ENCODE data around the gene CAMKV.

Gene CAMKV

DNA sequence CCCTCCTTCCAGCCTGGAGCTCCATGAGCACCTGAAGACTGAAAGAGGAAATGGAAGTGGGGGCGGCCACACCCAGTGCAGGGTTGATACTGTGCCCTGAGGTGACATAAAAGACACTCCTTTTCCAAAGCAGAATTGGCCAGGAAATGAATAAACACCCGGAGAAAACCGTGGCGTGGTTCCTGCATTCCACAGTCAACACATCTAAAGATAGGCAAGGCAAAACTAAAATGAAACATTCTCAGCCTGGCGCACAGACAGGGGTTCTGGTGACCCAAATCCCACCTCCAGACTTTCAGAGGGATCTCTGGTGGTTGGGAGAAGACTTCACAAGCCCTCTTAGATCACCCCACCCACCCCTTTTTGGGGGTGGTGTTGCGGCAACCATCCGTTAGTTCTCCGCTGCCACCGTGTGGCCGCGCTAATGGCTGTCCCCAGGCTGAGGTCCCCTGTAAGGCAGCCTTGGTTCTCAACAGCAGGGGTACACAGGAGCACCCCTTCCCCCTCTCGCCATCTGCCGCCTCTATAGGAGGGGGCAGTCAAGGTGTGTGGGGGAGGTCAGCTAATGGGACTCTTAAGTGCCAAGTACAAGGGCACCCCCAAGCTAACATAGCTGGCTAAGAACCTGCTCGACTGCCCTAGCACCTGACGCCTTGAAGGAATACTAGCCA, 36.5 kb upstream of the CAMKV start:
- TF ChIP-seq NFIC (IDR thresholded peaks at IDR 0.05) = no peak
- TF ChIP-seq, protein P1, sequence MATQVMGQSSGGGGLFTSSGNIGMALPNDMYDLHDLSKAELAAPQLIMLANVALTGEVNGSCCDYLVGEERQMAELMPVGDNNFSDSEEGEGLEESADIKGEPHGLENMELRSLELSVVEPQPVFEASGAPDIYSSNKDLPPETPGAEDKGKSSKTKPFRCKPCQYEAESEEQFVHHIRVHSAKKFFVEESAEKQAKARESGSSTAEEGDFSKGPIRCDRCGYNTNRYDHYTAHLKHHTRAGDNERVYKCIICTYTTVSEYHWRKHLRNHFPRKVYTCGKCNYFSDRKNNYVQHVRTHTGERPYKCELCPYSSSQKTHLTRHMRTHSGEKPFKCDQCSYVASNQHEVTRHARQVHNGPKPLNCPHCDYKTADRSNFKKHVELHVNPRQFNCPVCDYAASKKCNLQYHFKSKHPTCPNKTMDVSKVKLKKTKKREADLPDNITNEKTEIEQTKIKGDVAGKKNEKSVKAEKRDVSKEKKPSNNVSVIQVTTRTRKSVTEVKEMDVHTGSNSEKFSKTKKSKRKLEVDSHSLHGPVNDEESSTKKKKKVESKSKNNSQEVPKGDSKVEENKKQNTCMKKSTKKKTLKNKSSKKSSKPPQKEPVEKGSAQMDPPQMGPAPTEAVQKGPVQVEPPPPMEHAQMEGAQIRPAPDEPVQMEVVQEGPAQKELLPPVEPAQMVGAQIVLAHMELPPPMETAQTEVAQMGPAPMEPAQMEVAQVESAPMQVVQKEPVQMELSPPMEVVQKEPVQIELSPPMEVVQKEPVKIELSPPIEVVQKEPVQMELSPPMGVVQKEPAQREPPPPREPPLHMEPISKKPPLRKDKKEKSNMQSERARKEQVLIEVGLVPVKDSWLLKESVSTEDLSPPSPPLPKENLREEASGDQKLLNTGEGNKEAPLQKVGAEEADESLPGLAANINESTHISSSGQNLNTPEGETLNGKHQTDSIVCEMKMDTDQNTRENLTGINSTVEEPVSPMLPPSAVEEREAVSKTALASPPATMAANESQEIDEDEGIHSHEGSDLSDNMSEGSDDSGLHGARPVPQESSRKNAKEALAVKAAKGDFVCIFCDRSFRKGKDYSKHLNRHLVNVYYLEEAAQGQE (IDR thresholded peaks at IDR 0.05; ENCODE audit: low read depth) = no peak
- no peak for TF ChIP-seq TEAD4 (IDR thresholded peaks at IDR 0.05)
- no peak for TF ChIP-seq TCF12 (IDR thresholded peaks at IDR 0.05; ENCODE audit: low read depth)
- TF ChIP-seq, protein P2, sequence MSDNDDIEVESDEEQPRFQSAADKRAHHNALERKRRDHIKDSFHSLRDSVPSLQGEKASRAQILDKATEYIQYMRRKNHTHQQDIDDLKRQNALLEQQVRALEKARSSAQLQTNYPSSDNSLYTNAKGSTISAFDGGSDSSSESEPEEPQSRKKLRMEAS (IDR thresholded peaks at IDR 0.05) = no peak
- peak; percentile 45; the same call in 1 of the 2 replicates for TF ChIP-seq ZBTB7A (IDR thresholded peaks at IDR 0.05; ENCODE audit: low read depth)
- no peak for TF ChIP-seq CEBPB (IDR thresholded peaks at IDR 0.05)
- TF ChIP-seq, protein P3, sequence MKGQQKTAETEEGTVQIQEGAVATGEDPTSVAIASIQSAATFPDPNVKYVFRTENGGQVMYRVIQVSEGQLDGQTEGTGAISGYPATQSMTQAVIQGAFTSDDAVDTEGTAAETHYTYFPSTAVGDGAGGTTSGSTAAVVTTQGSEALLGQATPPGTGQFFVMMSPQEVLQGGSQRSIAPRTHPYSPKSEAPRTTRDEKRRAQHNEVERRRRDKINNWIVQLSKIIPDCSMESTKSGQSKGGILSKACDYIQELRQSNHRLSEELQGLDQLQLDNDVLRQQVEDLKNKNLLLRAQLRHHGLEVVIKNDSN (IDR thresholded peaks at IDR 0.05) = no peak
- peak; percentile 75 for TF ChIP-seq RAD21 (IDR thresholded peaks at IDR 0.05; ENCODE audit: low read depth)

DNA sequence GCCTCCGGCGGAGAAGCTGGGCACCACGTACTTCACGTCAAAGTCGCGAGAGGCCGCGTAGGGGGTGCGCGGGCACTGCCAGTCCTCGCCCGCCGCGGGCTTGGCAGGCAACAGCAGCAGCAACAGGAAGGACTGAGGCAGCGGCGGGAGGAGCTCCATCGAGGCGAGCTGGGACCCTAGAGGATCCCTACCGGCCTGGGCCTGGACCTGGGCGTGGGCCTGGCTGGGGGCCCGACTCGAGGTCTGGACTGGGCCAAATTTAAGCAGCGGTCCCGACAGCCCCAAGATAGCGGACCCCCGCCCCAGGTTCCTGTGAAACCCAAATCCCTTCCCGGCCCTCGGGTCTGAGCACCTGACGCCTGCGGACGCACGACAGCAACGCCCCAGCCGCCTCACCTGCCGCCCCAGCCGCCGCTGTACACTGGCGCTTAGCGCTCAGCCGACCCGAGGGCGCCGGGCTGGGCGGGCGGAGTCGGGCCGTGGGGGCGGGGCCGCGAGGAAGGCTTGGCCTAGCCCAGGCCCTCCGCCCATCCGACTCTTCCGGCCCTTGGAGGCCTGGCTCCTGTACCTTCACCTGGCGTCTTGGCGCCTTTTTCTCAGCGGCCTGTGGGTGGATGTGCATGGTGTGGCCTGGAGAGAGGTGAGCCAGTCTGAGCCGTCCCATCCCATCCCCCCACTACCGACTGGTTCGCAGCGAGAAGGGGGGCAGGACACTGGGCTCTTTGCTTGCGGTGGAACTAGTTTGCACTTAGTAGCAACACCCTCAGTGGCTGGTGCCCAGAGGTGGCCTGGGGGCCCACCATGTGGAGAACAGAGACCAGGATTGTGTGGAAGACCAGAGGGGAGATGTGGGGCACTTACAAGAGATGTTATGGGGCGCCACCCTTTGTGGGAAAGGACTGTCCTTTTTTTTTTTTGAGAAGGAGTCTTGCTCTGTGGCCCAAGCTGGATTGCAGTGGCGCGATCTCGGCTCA, 34.0 kb upstream of the CAMKV start, which contains the start of gene MST1R:
TSS of gene MST1R (minus strand) at position 423 of the 974 bp plus-strand sequence. CDS start at position 159, 264 bp downstream.
- TF ChIP-seq, protein P2 (IDR thresholded peaks at IDR 0.05) = peak; percentile 83
- TF ChIP-seq TAF1 (IDR thresholded peaks at IDR 0.05; ENCODE audit: low read depth) = peak; percentile 59
- TF ChIP-seq ZBTB7A (IDR thresholded peaks at IDR 0.05; ENCODE audit: low read depth) = no peak
- TF ChIP-seq NFIC (IDR thresholded peaks at IDR 0.05) = peak; percentile 13; the same call in 1 of the 2 replicates
- no peak for TF ChIP-seq TCF12 (IDR thresholded peaks at IDR 0.05; ENCODE audit: low read depth)
- TF ChIP-seq EGR1 (IDR thresholded peaks at IDR 0.05) = 0 out of 2 replicates have a peak, but pooled peaks have one; percentile 17
- TF ChIP-seq, protein P1 (IDR thresholded peaks at IDR 0.05; ENCODE audit: low read depth) = no peak
- TF ChIP-seq RAD21 (IDR thresholded peaks at IDR 0.05; ENCODE audit: low read depth) = no peak
- no peak for TF ChIP-seq FOXM1 (IDR thresholded peaks at IDR 0.05; ENCODE audit: borderline replicate concordance, low read depth)

DNA sequence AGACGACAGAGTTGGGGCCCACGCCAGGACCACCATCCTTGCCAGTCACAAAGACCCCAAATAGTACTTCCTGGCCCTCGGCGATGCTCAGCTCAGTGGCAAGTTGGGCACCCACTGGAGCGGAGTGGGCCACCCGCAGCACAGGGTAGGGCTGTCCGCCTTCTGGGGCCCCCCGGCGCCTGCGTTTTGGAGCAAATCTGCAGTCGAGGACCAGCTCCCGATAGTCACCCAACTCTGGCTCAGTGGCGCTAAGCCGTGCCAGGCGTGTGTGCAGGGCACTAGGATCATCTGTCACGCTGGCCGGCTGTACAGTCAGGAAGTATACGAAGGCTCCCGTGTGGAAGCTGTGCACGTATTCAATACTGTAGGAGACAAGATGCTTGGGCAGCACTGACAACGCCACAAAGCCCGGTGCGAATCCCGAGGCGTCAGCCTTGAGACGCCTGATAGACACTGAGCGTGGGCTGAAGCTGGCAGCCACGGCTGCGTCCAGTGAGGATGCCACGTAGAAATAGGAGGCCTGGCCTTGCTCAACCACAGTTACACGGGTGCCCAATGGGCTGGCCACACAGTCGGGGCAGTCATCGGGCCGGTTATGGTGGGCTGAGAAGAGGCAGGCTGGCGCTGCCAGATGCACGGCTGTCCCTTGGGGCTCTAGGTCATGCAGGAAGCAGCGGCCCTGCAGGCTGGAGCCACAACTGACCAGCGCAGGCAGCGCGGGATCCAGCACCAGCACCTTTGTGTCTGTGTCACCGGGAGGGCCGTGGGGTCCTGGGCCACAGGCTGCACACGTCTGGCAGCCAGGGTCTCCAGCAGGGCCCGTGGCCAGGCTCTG, 33.0 kb upstream of the CAMKV start:
- TF ChIP-seq, protein P2 (IDR thresholded peaks at IDR 0.05) = no peak
- TF ChIP-seq ZBTB7A (IDR thresholded peaks at IDR 0.05; ENCODE audit: low read depth) (no peak), TAF1 (IDR thresholded peaks at IDR 0.05; ENCODE audit: low read depth) (no peak), CEBPB (IDR thresholded peaks at IDR 0.05) (no peak), YY1 (IDR thresholded peaks at IDR 0.05; ENCODE audit: low read depth) (no peak), EP300 (IDR thresholded peaks at IDR 0.05; ENCODE audit: borderline replicate concordance) (no peak), CREB1 (IDR thresholded peaks at IDR 0.05; ENCODE audit: low read depth) (no peak), FOXM1 (IDR thresholded peaks at IDR 0.05; ENCODE audit: borderline replicate concordance, low read depth) (no peak), EGR1 (IDR thresholded peaks at IDR 0.05) (no peak), TCF12 (IDR thresholded peaks at IDR 0.05; ENCODE audit: low read depth) (no peak), TEAD4 (IDR thresholded peaks at IDR 0.05) (no peak)
- TF ChIP-seq, protein P1 (IDR thresholded peaks at IDR 0.05; ENCODE audit: low read depth) = no peak
